HepG2 (cell line): ENCODE data around the gene SOST.

Source experiments
- ARID3A ChIP-seq: IDR thresholded peaks from 2 replicates; pipeline ENCODE4 v1.6.1; 2012; ENCODE audit warnings: low read depth, low read length, improper control_type of control experiment
- BRCA1 ChIP-seq: sonication (generic); formaldehyde crosslinking; IDR thresholded peaks from 2 replicates; pipeline ENCODE4 v1.4.0; 2020; ENCODE audit warnings: missing genetic modification reagents
- CSRNP2 ChIP-seq: sonication (generic); formaldehyde crosslinking; conservative IDR thresholded peaks from 2 replicates; pipeline ENCODE4 v1.8.0; 2022; ENCODE audit warnings: low read depth, missing genetic modification reagents
- GABPA ChIP-seq, 2 experiments: IDR thresholded peaks; 2 replicates each; pipeline ENCODE4 v1.6.1; 2011 to 2016; ENCODE audit warnings: low read depth in 2 of 2, low read length in 1 of 2, missing biosample characterization in 1 of 2, missing genetic modification characterization in 1 of 2
- MAZ ChIP-seq, 2 experiments: sonication (generic) in 1 of 2; formaldehyde crosslinking in 1 of 2; IDR thresholded peaks; 2 replicates each; pipeline versions ENCODE4 v1.5.0 to v1.6.1; 2012 to 2020; ENCODE audit warnings: low read depth in 2 of 2, mild to moderate bottlenecking in 2 of 2, borderline replicate concordance in 1 of 2, improper control_type of control experiment in 1 of 2, low read length in 1 of 2, missing genetic modification reagents in 1 of 2, moderate library complexity in 1 of 2
- POLR2AphosphoS2 ChIP-seq: IDR thresholded peaks from 2 replicates; pipeline ENCODE4 v1.6.1; 2011; ENCODE audit warnings: low read depth, low read length, improper control_type of control experiment
- SIN3A ChIP-seq: IDR thresholded peaks from 2 replicates; pipeline ENCODE4 v1.6.1; 2011; ENCODE audit warnings: low read depth, mild to moderate bottlenecking, control low read depth, low read length, borderline replicate concordance
- SMAD3 ChIP-seq: sonication (generic); formaldehyde crosslinking; IDR thresholded peaks from 2 replicates; pipeline ENCODE4 v1.4.0; 2020; ENCODE audit warnings: missing genetic modification reagents
- SNRNP70 ChIP-seq: fragments of 200-400 bp; formaldehyde crosslinking; IDR thresholded peaks from 2 replicates; pipeline ENCODE4 v1.6.1; 2017; ENCODE audit warnings: mild to moderate bottlenecking, low read depth, low read length, moderate library complexity
- ZFX ChIP-seq: sonication (generic); formaldehyde crosslinking; IDR thresholded peaks from 2 replicates; pipeline ENCODE4 v1.4.0; 2020; ENCODE audit warnings: mild to moderate bottlenecking, low read depth, missing genetic modification reagents, moderate library complexity
- ZNF24 ChIP-seq: fragments of 450-650 bp; IDR thresholded peaks from 2 replicates; pipeline ENCODE4 v1.6.1; 2017; ENCODE audit warnings: antibody characterized with exemption, mild to moderate bottlenecking
- TF ChIP-seq, protein P1 (sequence below): sonication (generic); formaldehyde crosslinking; IDR thresholded peaks from 2 replicates; pipeline ENCODE4 v1.5.1; 2020; ENCODE audit warnings: missing genetic modification reagents, mild to moderate bottlenecking, borderline replicate concordance
- TF ChIP-seq, protein P2 (sequence below): sonication (generic); formaldehyde crosslinking; IDR thresholded peaks from 2 replicates; pipeline ENCODE4 v1.8.0; 2022; ENCODE audit warnings: mild to moderate bottlenecking, missing genetic modification reagents; ENCODE audit not compliant: insufficient replicate concordance

DNA sequence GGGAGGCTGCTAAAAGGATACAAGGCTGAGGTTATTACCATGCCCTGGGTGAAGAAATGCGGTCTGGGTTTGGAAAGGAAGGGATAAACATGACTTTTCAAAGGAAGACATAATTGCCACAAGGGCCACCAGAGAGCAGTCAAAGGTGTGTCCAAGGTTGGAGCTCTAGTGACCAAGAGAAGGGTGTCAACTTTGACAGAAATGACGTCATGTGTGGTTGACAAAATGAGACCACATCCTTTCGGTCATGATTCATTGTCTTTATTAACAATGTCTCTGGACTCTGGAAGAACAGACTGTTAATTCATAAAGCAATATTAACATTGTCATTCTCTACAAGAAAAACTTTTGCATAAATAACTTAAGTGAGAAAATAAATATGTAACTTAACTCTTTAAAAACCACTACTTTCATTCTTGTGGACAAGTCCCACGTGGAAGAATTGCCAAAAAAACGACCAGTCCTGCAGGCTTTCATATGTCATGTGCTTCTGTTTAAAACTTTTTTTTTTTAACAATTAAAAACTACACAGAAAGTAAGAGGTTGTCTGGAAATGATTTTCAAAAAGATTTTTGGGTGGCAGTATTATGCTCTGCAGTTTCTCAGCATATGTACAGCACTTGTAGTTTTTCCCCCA lies 5.0 kb downstream of the SOST start:
- TF ChIP-seq ZNF24 (no peak), SIN3A (no peak), ARID3A (no peak), CSRNP2 (CRISPR knock-in tag) (no peak), MAZ (IDR thresholded peaks at IDR 0.05; ENCODE audit: borderline replicate concordance, low read depth, low read length) (no peak), MAZ (CRISPR knock-in tag; IDR thresholded peaks at IDR 0.05; ENCODE audit: low read depth) (no peak), SNRNP70 (no peak), BRCA1 (CRISPR knock-in tag) (no peak), GABPA (IDR thresholded peaks at IDR 0.05; ENCODE audit: low read depth, low read length) (no peak), GABPA (CRISPR knock-in tag; IDR thresholded peaks at IDR 0.05; ENCODE audit: low read depth) (no peak), ZFX (no peak), POLR2AphosphoS2 (no peak), SMAD3 (CRISPR knock-in tag) (no peak)
- TF ChIP-seq, protein P1, sequence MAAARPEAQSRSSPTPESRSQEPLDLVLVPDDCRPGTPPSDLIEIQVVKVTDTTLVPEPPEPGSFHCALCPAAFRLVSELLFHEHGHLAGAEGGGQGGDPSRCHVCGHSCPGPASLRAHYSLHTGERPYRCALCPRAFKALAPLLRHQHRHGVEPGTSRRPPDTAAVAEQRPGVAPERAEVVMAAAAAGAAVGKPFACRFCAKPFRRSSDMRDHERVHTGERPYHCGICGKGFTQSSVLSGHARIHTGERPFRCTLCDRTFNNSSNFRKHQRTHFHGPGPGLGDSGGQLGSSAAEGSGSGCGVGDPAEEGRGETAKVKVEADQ (CRISPR knock-in tag): no peak
- TF ChIP-seq, protein P2, sequence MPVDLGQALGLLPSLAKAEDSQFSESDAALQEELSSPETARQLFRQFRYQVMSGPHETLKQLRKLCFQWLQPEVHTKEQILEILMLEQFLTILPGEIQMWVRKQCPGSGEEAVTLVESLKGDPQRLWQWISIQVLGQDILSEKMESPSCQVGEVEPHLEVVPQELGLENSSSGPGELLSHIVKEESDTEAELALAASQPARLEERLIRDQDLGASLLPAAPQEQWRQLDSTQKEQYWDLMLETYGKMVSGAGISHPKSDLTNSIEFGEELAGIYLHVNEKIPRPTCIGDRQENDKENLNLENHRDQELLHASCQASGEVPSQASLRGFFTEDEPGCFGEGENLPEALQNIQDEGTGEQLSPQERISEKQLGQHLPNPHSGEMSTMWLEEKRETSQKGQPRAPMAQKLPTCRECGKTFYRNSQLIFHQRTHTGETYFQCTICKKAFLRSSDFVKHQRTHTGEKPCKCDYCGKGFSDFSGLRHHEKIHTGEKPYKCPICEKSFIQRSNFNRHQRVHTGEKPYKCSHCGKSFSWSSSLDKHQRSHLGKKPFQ (CRISPR knock-in tag): no peak
